A673 (cell line): Measurements from ENCODE around the gene ZSWIM5. TPM values are rescaled to one million over a fixed set of nuclear protein-coding genes. Genes with fewer than 3 reads are reported as not detected.
"Not testable (repeated sequence)": the region's sequence is repeated elsewhere in the genome, so short reads cannot be mapped to it uniquely, and the experiment has no call there.

Experiments
- BruUV-seq: library from RNA; stranded (reverse); fragments of 400-500 nt; replicated peaks from 2 replicates; lab custom pipeline; 2021; lab: Mats Ljungman, UMichigan
- CTCF ChIA-PET: fragments of 300-600 bp; sonication (Branson Sonifier 250); formaldehyde crosslinking; loops from one replicate; lab custom pipeline; 2022; ENCODE audit warnings: antibody characterized with exemption; lab: Charles Lee
- POLR2A ChIA-PET: fragments of 300-600 bp; sonication (Branson Sonifier 250); formaldehyde crosslinking; loops from one replicate; lab custom pipeline; 2022; ENCODE audit warnings: antibody characterized with exemption; ENCODE audit not compliant: low non-redundant PET; lab: Charles Lee
- DNase-seq: peaks from one replicate; pipeline ENCODE4 v3.0.0-alpha.2; 2015; ENCODE audit warnings: low spot score
- H3K27ac ChIP-seq: fragments of 200-600 bp; sonication (generic); 2 replicates; pipeline ENCODE4 v1.5.1; 2016; ENCODE audit warnings: mixed run types, low read depth, mild to moderate bottlenecking, mixed read lengths, antibody characterized with exemption, low read length; ENCODE audit not compliant: poor library complexity, severe bottlenecking
- H3K27me3 ChIP-seq: fragments of 200-600 bp; sonication (generic); replicated peaks from 2 replicates; pipeline ENCODE4 v1.6.1; 2017; ENCODE audit warnings: mixed run types, low read depth, mild to moderate bottlenecking, mixed read lengths, antibody characterized with exemption, low read length; ENCODE audit not compliant: insufficient read depth, poor library complexity
- H3K36me3 ChIP-seq: fragments of 200-600 bp; sonication (generic); 2 replicates; pipeline ENCODE4 v1.6.1; 2016; ENCODE audit warnings: mixed run types, mild to moderate bottlenecking, mixed read lengths, antibody characterized with exemption, low read length; ENCODE audit not compliant: insufficient read depth, poor library complexity, severe bottlenecking
- H3K4me1 ChIP-seq: fragments of 200-600 bp; sonication (generic); 2 replicates; pipeline ENCODE4 v1.6.1; 2017; ENCODE audit warnings: mixed run types, mild to moderate bottlenecking, mixed read lengths, antibody characterized with exemption, low read length; ENCODE audit not compliant: insufficient read depth, poor library complexity, severe bottlenecking
- H3K4me3 ChIP-seq: fragments of 200-600 bp; sonication (generic); 2 replicates; pipeline ENCODE4 v1.5.1; 2016; ENCODE audit warnings: low read depth, mixed run types, mild to moderate bottlenecking, mixed read lengths, low read length; ENCODE audit not compliant: poor library complexity, severe bottlenecking
- H3K9me3 ChIP-seq: fragments of 200-600 bp; sonication (generic); 2 replicates; pipeline ENCODE4 v1.6.1; 2016; ENCODE audit warnings: mixed run types, low read depth, mild to moderate bottlenecking, mixed read lengths, antibody characterized with exemption, low read length; ENCODE audit not compliant: poor library complexity, severe bottlenecking
- EZH2 ChIP-seq: fragments of 200-600 bp; sonication (generic); IDR thresholded peaks from 2 replicates; pipeline ENCODE4 v1.6.1; 2017; ENCODE audit warnings: borderline replicate concordance, low read depth, mild to moderate bottlenecking, mixed read lengths, antibody characterized with exemption, low read length; ENCODE audit not compliant: poor library complexity, severe bottlenecking
- intact Hi-C: fragments of 100-400 bp; cut with micrococcal nuclease; formaldehyde crosslinking; loops from one replicate; pipeline ENCODE4 v1.10.0; 2022; ENCODE audit not compliant: unreplicated experiment
- total RNA-seq: library from RNA; stranded (reverse); gene quantifications from 2 replicates; pipeline ENCODE4 v1.2.3, GENCODE V29; 2021
- TF ChIP-seq, protein P1 (sequence below): fragments of 300-800, 200-600 bp; sonication (generic); conservative IDR thresholded peaks from 2 replicates; pipeline ENCODE4 v1.5.1; 2017; ENCODE audit warnings: low read depth, mild to moderate bottlenecking, antibody characterized with exemption, low read length, moderate library complexity, mixed read lengths

ZSWIM5 gene
- total RNA-seq, 1 experiment from 2014 or later = 0.67 TPM

DNA sequence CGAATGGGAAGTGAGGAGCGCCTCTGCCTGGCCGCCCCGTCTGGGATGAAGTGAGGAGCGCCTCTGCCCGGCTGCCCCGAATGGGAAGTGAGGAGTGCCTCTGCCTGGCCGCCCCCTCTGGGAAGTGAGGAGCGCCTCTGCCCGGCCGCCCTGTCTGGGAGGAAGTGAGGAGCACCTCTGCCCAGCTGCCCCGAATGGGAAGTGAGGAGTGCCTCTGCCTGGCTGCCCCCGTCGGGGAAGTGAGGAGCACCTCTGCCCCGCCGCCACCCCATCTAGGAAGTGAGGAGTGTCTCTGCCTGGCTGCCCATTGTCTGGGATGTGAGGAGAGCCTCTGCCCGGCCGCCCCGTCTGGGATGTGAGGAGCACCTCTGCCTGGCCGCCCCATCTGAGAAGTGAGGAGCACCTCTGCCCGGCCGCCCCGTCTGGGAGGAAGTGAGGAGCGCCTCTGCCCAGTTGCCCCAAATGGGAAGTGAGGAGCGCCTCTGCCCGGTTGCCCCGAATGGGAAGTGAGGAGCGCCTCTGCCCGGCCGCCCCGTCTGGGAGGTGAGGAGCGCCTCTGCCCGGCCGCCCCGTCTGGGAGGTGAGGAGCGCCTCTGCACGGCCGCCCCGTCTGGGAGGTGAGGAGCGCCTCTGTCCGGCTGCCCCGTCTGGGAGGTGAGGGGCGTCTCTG, 100.8 kb downstream of the ZSWIM5 start:
- BruUV-seq, POLR2A ChIA-PET, intact Hi-C loops, H3K27me3 ChIP-seq, CTCF ChIA-PET, H3K27ac ChIP-seq, DNase-seq, H3K36me3 ChIP-seq, H3K9me3 ChIP-seq, H3K4me3 ChIP-seq, H3K4me1 ChIP-seq: not testable (repeated sequence)

DNA sequence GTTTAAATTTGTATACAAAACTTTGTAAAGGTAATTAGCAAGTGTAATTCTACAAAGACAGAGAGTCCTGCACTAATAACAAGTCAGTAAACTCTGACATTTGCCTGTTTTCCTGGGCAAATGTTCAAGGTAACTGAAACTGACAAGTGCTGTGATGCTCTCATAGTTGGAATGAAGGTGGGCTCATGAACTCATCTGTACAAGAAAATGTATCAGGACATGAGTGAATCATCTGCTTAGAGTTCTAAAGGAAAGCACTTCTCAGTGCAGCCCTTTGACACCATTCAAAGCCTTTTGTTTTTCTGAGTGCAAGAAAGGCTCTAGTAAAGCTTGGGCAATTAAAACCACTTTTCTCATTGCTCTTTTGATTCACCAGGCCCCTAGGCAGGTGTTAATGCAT, 102.9 kb downstream of the ZSWIM5 start:
- POLR2A ChIA-PET = no interaction called here
- no TSS peak for BruUV-seq
- DNase-seq = no peak
- TF ChIP-seq, protein P1, sequence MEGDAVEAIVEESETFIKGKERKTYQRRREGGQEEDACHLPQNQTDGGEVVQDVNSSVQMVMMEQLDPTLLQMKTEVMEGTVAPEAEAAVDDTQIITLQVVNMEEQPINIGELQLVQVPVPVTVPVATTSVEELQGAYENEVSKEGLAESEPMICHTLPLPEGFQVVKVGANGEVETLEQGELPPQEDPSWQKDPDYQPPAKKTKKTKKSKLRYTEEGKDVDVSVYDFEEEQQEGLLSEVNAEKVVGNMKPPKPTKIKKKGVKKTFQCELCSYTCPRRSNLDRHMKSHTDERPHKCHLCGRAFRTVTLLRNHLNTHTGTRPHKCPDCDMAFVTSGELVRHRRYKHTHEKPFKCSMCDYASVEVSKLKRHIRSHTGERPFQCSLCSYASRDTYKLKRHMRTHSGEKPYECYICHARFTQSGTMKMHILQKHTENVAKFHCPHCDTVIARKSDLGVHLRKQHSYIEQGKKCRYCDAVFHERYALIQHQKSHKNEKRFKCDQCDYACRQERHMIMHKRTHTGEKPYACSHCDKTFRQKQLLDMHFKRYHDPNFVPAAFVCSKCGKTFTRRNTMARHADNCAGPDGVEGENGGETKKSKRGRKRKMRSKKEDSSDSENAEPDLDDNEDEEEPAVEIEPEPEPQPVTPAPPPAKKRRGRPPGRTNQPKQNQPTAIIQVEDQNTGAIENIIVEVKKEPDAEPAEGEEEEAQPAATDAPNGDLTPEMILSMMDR = no peak
- no peak for TF ChIP-seq EZH2
- H3K27ac ChIP-seq = no peak overlapping the region
- no peaks in the 10 kb centered on the region for H3K4me1 ChIP-seq
- CTCF ChIA-PET = no interaction called here
- no peaks in the 10 kb centered on the region for H3K36me3 ChIP-seq
- intact Hi-C loops = no loop called here
- no peaks in the 10 kb centered on the region for H3K9me3 ChIP-seq
- no peaks in the 10 kb centered on the region for H3K27me3 ChIP-seq
- no peak overlapping the region for H3K4me3 ChIP-seq

DNA sequence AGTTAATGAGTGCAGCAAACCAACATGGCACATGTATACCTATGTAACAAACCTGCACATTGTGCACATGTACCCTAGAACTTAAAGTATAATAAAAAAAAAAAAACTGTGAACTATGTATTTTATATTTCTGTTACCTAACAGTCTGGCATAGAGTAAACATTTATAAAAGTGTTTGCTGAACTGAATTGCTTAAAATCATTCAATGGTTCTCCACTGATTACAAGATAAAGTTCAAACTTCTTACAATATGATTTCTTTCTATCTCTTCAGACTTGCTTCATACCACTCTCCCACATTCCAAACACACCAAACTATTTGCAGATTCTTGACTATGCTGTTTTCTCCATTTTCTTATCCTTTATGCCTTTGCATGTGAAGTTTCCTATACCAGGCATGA, 104.5 kb downstream of the ZSWIM5 start:
- Histone ChIP-seq H3K36me3 (no peaks in the 10 kb centered on the region), H3K9me3 (no peaks in the 10 kb centered on the region), H3K4me3 (no peak overlapping the region), H3K27ac (no peak overlapping the region), H3K27me3 (no peaks in the 10 kb centered on the region), H3K4me1 (no peaks in the 10 kb centered on the region)
- intact Hi-C loops = no loop called here
- POLR2A ChIA-PET = no interaction called here
- TF ChIP-seq, protein P1 = no peak
- TF ChIP-seq EZH2 = no peak
- CTCF ChIA-PET = no interaction called here
- DNase-seq = no peak
- no TSS peak for BruUV-seq

DNA sequence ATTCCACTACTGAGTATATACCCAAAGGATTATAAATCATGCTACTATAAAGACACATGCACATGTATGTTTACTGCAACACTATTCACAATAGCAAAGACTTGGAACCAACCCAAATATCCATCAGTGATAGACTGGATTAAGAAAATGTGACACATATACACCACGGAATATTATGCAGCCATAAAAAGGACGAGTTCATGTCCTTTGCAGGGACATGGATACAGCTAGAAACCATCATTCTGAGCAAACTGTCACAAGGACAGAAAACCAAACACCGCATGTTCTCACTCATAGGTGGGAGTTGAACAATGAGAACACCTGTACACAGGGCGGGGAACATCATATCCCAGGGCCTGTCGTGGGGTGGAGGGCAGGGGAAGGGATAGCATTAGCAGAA, 104.9 kb downstream of the ZSWIM5 start:
- H3K36me3 ChIP-seq, H3K27ac ChIP-seq, H3K4me1 ChIP-seq, DNase-seq, H3K9me3 ChIP-seq, intact Hi-C loops, BruUV-seq, CTCF ChIA-PET, H3K4me3 ChIP-seq, H3K27me3 ChIP-seq, POLR2A ChIA-PET: not testable (repeated sequence)
